EH (cell line): ENCODE data around the gene C10orf88.

Experiments
- DNase-seq: peaks from one replicate; pipeline ENCODE4 v3.0.0-alpha.2; 2015; ENCODE audit warnings: low read depth

Gene C10orf88

GRCh38 chr10:122953902-122954730 is at the start of gene C10orf88:
Gene C10orf88 (minus strand): TSS chr10:122954227. CDS start chr10:122954178, 49 bp downstream.
- DNase-seq, result peak; percentile 99

GRCh38 chr10:123001370-123001769 is 47.3 kb upstream of the C10orf88 start:
- DNase-seq, result no peak

GRCh38 chr10:123000155-123000554 is 46.1 kb upstream of the C10orf88 start:
- DNase-seq, result no peak

- peak; percentile 11 for DNase-seq
These were observed 45.3 kb upstream of the C10orf88 start for GRCh38 chr10:122999347-122999746.

- no peak for DNase-seq
These were observed 44.9 kb upstream of the C10orf88 start for GRCh38 chr10:122998934-122999333.

GRCh38 chr10:122998360-122998917 is 44.4 kb upstream of the C10orf88 start:
- no peak for DNase-seq

GRCh38 chr10:122997864-122998263 is 43.8 kb upstream of the C10orf88 start:
- no peak for DNase-seq

GRCh38 chr10:122995936-122996335 is 41.9 kb upstream of the C10orf88 start:
- no peak for DNase-seq

GRCh38 chr10:122993797-122994336 is 39.8 kb upstream of the C10orf88 start:
- DNase-seq, result no peak

- DNase-seq, result no peak
These were observed 38.1 kb upstream of the C10orf88 start for GRCh38 chr10:122992031-122992585.

GRCh38 chr10:122990278-122990677 is 36.3 kb upstream of the C10orf88 start:
- peak; percentile 25 for DNase-seq

GRCh38 chr10:122988501-122988900 is 34.5 kb upstream of the C10orf88 start:
- DNase-seq, result peak; percentile 42

- DNase-seq, result no peak
These were observed 32.3 kb upstream of the C10orf88 start for GRCh38 chr10:122986335-122986734.

- no peak for DNase-seq
These were observed 30.7 kb upstream of the C10orf88 start for GRCh38 chr10:122984708-122985107.

GRCh38 chr10:122983898-122984297 is 29.9 kb upstream of the C10orf88 start:
- no peak for DNase-seq

GRCh38 chr10:122981066-122981464 is 27.0 kb upstream of the C10orf88 start:
- DNase-seq, result peak; percentile 49

- DNase-seq, result peak; percentile 92
These were observed 26.4 kb upstream of the C10orf88 start, which contains the start of gene PSTK for GRCh38 chr10:122980209-122981065. Gene PSTK (plus strand): TSS chr10:122980401. CDS start chr10:122980480, 79 bp downstream.

GRCh38 chr10:122974543-122975064 is 20.6 kb upstream of the C10orf88 start:
- DNase-seq, result no peak

- peak; percentile 11 for DNase-seq
These were observed 20.0 kb upstream of the C10orf88 start for GRCh38 chr10:122974023-122974422.

GRCh38 chr10:122968698-122969097 is 14.7 kb upstream of the C10orf88 start:
- DNase-seq, result no peak

GRCh38 chr10:122966879-122967278 is 12.9 kb upstream of the C10orf88 start:
- no peak for DNase-seq

- no peak for DNase-seq
These were observed 8.4 kb upstream of the C10orf88 start for GRCh38 chr10:122962405-122962804.
